ENCODE results near the gene OTOP1.
"Not testable (repeated sequence)": the region's sequence is repeated elsewhere in the genome, so short reads cannot be mapped to it uniquely, and the experiment has no call there.

Gene OTOP1

GRCh38 chr4:4145622-4146021 lies 81.1 kb downstream of the OTOP1 start:
- TF ChIP-seq CTCF (IDR thresholded peaks at IDR 0.05; ENCODE audit: low read length, missing control alignments): peak; percentile 33
- not testable (repeated sequence) for H3K4me3 ChIP-seq (replicated peaks; ENCODE audit: low read depth, low read length)
- DNase-seq (ENCODE audit: low read depth): peak; percentile 18

- DNase-seq (ENCODE audit: low read depth); H3K4me3 ChIP-seq (replicated peaks; ENCODE audit: low read depth, low read length): not testable (repeated sequence)
Measured at GRCh38 chr4:4143376-4143775, 83.4 kb downstream of the OTOP1 start.

- not testable (repeated sequence) for H3K4me3 ChIP-seq (replicated peaks; ENCODE audit: low read depth, low read length); DNase-seq (ENCODE audit: low read depth)
Measured at GRCh38 chr4:4142679-4143078, 84.0 kb downstream of the OTOP1 start.

- H3K4me3 ChIP-seq (replicated peaks; ENCODE audit: low read depth, low read length): not testable (repeated sequence)
Measured at GRCh38 chr4:4141186-4141585, 85.5 kb downstream of the OTOP1 start.

More at GRCh38 chr4:4141186-4141585, 85.5 kb downstream of the OTOP1 start:
- DNase-seq (ENCODE audit: low read depth): not testable (repeated sequence)

All from fibroblast of pulmonary artery (primary cell).